Ovary (tissue), 3 donors: ENCODE results near the gene DGCR8.

Experiments used
- CTCF ChIP-seq, 3 donors: fragments of 450-650 bp in 2 of 3; fragments of 200-600 bp in 1 of 3; IDR thresholded peaks; one replicate each; pipeline versions ENCODE4 v1.5.1 to v1.8.0; 2016 to 2022; ENCODE audit warnings: antibody characterized with exemption in 3 of 3, mild to moderate bottlenecking in 1 of 3
- POLR2A ChIP-seq: fragments of 450-650 bp; IDR thresholded peaks from one replicate; pipeline ENCODE4 v1.6.1; 2017; ENCODE audit warnings: antibody characterized with exemption, mild to moderate bottlenecking, moderate library complexity
- donor health status: DM: no; HTN: no; CAD: no.

- no peak for TF ChIP-seq CTCF (IDR thresholded peaks at IDR 0.05)
- TF ChIP-seq POLR2A = no peak
These were observed 4.7 kb downstream of the DGCR8 start for GRCh38 chr22:20084547-20085413.
